HG03066 (cell line): ENCODE results near the gene R3HDM4.

Experiments
- ATAC-seq: cut with Tn5 transposase; IDR thresholded peaks from one replicate; pipeline ENCODE4 v1.9.1; 2021; ENCODE audit warnings: low read depth; ENCODE audit not compliant: unreplicated experiment

The R3HDM4 gene

DNA sequence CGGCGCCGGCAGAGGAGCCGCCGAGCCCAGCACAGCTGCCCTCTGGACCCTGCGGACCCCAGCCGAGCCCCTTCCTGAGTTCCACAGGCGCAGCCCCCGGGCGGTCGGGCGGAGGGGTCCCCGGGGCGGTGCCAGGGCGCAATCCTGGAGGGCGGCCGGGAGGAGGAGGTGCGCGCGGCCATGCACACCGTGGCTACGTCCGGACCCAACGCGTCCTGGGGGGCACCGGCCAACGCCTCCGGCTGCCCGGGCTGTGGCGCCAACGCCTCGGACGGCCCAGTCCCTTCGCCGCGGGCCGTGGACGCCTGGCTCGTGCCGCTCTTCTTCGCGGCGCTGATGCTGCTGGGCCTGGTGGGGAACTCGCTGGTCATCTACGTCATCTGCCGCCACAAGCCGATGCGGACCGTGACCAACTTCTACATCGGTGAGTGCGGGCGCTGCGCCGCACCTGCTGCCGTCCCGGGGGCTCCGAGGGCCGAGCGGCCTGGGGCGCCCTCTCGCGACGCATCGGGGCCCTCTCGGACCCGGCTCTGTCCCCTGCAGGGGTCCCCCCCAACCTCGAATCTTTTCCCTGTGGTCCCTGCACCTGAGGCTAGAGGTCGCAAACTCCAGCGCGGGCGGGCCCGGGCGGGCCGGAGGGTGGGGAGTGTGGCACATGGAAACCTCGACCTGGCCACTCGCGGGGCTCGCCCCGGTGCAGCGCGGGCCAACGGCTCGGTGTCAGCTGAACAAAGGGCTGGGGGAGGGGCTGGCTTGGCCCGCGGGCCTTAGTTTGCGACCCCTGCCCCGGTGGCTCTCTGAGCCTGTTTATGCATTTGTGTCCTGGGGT, 4.5 kb upstream of the R3HDM4 start, which contains the start of gene KISS1R:
Gene KISS1R, plus strand, starts transcription at position 11 of the 829 bp plus-strand sequence. Its CDS starts 170 bp downstream, at position 181.
- no peak for ATAC-seq

DNA sequence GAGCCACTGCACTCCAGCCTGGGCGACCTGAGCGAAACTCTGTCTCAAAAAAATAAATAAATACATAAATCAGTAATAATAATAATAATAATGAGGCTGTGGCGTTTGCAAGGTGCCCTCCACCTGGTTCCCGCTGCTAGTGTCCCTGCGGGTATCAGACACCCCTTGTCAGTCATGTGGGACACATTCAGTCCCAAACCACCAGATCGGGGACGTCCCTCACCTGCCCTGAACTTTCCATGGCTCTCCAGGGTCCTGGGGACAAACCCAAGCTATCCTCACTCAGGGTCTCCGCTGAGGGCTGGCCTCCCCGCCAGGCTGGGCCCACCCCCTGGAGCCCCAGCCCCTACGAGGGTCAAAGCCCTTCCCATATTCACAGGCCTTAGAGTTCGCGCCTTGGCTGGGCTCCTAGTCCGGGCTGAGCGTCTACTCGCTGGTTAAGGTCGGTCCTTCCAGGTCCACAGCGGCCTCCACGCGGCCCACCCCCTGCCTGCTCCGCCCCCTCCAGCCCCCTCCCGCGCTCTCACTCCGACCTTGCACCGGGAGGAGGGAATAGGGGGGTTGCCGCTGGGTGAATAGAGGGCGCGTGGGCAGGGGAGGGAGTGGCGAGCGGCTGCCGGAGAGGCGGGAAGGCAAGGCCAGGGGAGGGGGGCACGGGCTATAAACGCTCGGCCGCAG, 3.8 kb upstream of the R3HDM4 start:
- no peak for ATAC-seq

- no peak for ATAC-seq
These were observed 589 bp downstream of the R3HDM4 start for GRCh38 chr19:912181-913079.

DNA sequence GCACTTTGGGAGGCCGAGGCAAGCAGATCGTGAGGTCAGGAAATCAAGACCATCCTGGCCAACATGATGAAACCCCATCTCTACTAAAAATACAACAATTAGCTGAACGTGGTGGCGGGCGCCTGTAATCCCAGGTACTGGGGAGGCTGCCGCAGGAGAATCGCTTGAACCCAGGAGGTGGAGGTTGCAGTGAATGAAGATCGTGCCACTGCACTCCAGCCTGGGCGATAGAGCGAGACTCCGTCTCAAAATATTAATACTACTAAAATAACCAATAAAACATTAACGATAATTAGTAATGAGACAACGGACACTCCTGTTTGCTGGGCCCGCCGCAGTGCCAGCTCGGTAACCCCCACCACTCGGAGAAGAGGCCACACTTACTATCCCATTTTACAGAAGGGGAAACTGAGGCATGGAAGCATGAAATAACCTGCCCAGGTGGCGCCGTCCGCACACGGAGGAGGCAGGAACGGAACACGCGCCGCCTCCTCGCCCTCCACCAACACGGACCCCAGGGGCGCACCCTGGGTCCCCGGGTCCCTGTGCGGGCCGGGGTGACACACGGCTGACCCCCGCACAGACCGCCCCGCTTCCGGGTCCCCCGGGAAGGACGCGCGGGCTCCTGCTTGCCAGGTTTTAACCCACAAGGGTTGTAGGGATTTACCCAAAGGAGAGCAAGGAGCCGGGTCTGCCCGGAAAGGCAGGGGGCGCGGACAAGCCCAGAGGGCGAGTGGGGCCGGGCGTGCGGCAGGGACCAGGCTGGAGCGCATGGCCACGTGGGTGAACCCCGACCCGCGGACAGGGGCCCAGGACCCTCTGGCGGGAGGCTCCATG, 1.6 kb downstream of the R3HDM4 start:
- ATAC-seq, result no peak

- ATAC-seq, result no peak
These were observed 5.7 kb downstream of the R3HDM4 start for GRCh38 chr19:907183-907853.

DNA sequence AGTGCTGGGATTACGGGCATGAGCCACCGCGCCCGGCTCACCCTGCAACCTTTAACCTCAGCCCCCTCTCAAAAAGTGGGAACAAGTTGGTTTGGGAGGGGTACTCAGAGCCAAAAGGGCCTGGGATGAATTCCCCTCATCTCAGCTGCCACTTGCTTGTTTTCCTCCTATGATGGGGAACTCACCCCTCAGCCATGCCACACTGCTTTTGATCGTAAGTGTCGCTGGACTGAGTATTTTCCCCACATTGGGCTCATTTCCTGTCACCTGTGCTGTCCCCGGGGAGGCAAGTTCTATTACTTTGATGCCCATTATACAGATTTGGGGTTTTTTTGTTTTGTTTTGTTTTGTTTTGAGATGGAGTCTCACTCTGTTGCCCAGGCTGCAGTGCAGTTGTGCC, 6.5 kb downstream of the R3HDM4 start:
- ATAC-seq, result no peak

DNA sequence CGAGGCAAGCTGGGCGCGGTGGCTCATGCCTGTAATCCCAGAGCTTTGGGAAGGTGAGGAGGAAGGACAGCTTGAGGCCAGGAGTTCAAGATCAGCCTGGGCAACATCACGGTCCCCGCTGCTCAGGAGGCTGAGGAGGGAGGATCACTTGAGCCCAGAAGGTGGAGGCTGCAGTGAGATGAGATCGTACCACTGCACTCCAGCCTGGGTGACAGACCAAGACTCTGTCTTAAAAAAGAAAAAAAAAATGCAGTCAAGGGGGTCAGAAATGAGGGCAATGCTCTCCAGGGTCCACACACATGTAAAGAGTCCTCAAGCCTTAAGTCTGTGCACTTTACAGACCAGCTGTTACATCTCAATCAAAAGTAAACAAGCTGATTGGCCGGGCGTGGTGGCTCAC, 8.5 kb downstream of the R3HDM4 start:
- ATAC-seq, result no peak

- ATAC-seq, result no peak
These were observed 9.7 kb downstream of the R3HDM4 start for GRCh38 chr19:903266-903797.

DNA sequence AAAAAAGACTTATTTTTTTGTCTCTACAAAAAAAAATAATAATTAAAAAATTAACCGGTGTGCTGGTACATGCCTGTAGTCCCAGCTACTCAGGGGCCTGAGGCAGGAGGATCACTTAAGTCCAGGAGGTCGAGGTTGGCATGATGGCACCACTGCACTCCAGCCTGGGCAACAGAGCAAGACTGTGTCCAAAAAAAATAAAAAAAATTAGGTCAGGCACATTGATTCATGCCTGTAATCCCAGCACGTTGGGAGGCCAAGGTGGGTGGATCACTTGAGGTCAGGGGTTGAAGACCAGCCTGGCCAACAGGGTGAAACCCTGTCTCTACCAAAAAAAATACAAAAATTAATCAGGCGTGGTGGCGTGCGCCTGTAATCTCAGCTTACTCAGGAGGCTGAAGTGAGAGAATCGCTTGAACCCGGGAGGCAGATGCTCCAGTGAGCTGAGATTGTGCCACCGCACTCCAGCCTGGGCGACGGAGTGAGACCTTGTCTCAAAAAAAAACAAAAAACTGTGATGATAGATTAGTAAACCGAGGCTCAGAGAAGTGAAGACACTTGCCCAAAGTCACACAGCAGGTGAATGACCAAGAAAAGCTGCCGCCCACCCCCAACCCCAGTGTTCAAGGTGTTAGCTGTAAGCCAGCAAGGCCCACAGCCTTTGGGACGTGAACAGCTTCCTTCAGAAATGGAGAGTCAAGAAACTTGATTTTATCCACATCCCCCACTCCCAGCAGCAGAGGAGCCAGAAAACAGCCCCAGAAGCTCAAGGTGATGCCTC, 10.4 kb downstream of the R3HDM4 start:
- ATAC-seq, result no peak

DNA sequence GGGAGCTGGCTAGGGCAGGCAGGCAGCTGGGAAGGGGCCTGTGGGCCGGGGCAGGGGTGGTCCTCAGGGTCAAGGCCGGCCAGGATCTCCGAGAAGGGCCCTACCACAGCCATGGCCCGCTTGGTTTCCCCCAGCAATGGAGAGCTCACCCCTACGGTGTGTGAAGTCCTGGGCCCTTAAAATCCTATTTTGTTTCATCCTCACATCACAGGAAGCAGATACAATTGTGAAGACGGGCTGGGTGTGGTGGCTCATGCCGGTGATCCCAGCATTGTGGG, 11.0 kb downstream of the R3HDM4 start:
- ATAC-seq, result no peak

- ATAC-seq, result no peak
These were observed 11.6 kb downstream of the R3HDM4 start for GRCh38 chr19:901216-902092.

DNA sequence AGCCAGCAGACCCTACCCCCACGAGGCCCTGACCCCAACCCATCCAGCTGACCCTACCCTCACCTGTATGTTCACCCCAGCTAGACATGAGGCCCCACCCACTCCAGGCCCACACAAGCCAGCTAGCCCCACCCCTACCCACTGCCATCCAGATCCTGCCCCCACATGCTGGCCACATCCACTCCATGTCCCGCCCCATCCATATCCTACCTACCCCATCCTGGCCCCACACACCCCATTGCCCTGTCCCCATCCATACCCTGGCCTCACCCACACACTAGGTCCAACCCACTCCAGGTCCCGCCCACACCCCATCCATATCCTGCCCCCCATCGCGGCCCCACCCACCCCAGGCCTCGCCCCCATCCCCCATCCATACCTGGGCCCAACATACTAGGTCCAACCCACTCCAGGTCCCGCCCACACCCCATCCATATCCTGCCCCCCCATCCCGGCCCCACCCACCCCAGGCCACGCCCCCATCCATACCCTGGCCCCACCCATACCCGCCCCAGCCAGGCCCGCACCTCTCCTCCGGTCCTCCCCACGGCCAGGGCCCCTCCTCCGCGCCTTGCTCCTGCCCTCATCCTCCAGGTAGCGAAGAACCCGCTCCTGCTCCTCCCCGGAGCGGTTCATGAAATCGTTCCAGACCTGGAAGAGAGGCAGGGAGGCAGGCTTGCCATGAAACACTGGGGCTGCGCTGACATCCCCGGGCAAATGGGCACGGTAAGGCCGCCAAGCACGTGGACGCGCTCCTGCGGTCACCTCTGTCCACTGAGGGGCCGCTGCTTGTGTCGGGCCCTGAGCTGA, 12.5 kb downstream of the R3HDM4 start:
- no peak for ATAC-seq

DNA sequence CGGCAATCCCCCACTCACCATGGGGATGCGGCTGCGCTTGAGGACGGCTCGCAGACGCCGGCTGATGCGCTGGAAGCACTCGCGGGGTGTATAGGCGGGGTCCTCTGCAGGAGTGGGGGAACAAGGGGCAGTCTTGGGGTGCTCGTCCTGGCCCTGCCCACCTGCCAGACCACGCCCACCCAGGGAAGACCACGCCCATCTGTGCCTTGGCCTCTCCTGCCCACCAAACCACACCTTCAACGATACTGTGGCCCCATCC, 13.0 kb downstream of the R3HDM4 start:
- no peak for ATAC-seq

- ATAC-seq, result no peak
These were observed 13.5 kb downstream of the R3HDM4 start for GRCh38 chr19:899336-900042.

GRCh38 chr19:898663-899062, 14.4 kb downstream of the R3HDM4 start:
- ATAC-seq, result no peak

GRCh38 chr19:897442-898039, 15.5 kb downstream of the R3HDM4 start:
- ATAC-seq, result no peak
